CD4-positive, alpha-beta T cell (primary cell): ENCODE data around the gene LRRK1. TPM values are rescaled to one million over a fixed set of nuclear protein-coding genes. Genes with fewer than 3 reads are reported as not detected.

Experiments used
- ATAC-seq: fragments of 200-7000 bp; cut with Tn5 transposase; one replicate; pipeline ENCODE4 v1.10.0; 2022; ENCODE audit warnings: mild to moderate bottlenecking; ENCODE audit not compliant: poor library complexity
- CTCF ChIA-PET: fragments of 350-600 bp; sonication (Branson Sonifier 250); formaldehyde crosslinking; loops from one replicate; lab custom pipeline; 2021; ENCODE audit warnings: antibody characterized with exemption, inconsistent platforms; lab: Charles Lee
- POLR2A ChIA-PET: fragments of 350-600 bp; sonication (Branson Sonifier 250); formaldehyde crosslinking; loops from one replicate; lab custom pipeline; 2021; ENCODE audit warnings: antibody characterized with exemption, inconsistent platforms; lab: Charles Lee
- DNase-seq, 14 experiments: peaks; one replicate each; pipeline ENCODE4 v3.0.0-alpha.2; 2013 to 2020; ENCODE audit warnings: mixed read lengths in 2 of 14
- H3K27ac ChIP-seq, 2 donors: one replicate each; pipeline versions ENCODE4 v1.5.1 to v1.7.0; 2013; ENCODE audit warnings: low read length in 2 of 2, low read depth in 1 of 2, mild to moderate bottlenecking in 1 of 2
- H3K27me3 ChIP-seq, 2 experiments: 1 replicate in 1 of 2; 2 replicates in 1 of 2; pipeline versions ENCODE4 v1.6.1 to v1.7.0; 2013; ENCODE audit warnings: low read length in 2 of 2, control low read depth in 1 of 2, mild to moderate bottlenecking in 1 of 2, moderate library complexity in 1 of 2; ENCODE audit not compliant: insufficient read depth in 2 of 2, control insufficient read depth in 1 of 2
- H3K36me3 ChIP-seq: one replicate; pipeline ENCODE4 v1.6.1; 2013; ENCODE audit warnings: low read length, control low read depth; ENCODE audit not compliant: insufficient read depth
- H3K4me1 ChIP-seq: one replicate; pipeline ENCODE4 v1.6.1; 2013; ENCODE audit warnings: low read length, control low read depth; ENCODE audit not compliant: insufficient read depth
- H3K4me3 ChIP-seq: one replicate; pipeline ENCODE4 v1.5.1; 2013; ENCODE audit warnings: mild to moderate bottlenecking, low read length, moderate library complexity
- H3K9me3 ChIP-seq, 2 experiments: 1 replicate in 1 of 2; 2 replicates in 1 of 2; pipeline versions ENCODE4 v1.6.1 to v1.7.0; 2013; ENCODE audit warnings: low read length in 2 of 2, mild to moderate bottlenecking in 2 of 2, control low read depth in 1 of 2, moderate library complexity in 1 of 2; ENCODE audit not compliant: control insufficient read depth in 1 of 2, insufficient read depth in 1 of 2
- H3K27ac Mint-ChIP-seq: one replicate; pipeline ENCODE4 v1.8.0; 2020; ENCODE audit warnings: mixed read lengths
- H3K27me3 Mint-ChIP-seq: one replicate; pipeline ENCODE4 v1.8.0; 2021; ENCODE audit warnings: mixed read lengths
- H3K36me3 Mint-ChIP-seq: one replicate; pipeline ENCODE4 v1.8.0; 2021; ENCODE audit warnings: low read depth, mixed read lengths
- H3K4me1 Mint-ChIP-seq: one replicate; pipeline ENCODE4 v1.8.0; 2021; ENCODE audit warnings: low read depth, mixed read lengths
- H3K4me3 Mint-ChIP-seq: one replicate; pipeline ENCODE4 v1.8.0; 2020; ENCODE audit warnings: mild to moderate bottlenecking, mixed read lengths
- H3K9me3 Mint-ChIP-seq: one replicate; pipeline ENCODE4 v1.8.0; 2020; ENCODE audit warnings: mixed read lengths
- CTCF ChIP-seq: fragments of 200-600 bp; IDR thresholded peaks from one replicate; pipeline ENCODE4 v1.8.0; 2022; ENCODE audit warnings: antibody characterized with exemption, mild to moderate bottlenecking
- intact Hi-C, 2 experiments: fragments of 100-400 bp; cut with DNase I in 1 of 2; cut with micrococcal nuclease in 1 of 2; formaldehyde crosslinking; loops; one replicate each; pipeline versions ENCODE4 v1.15.1 to v1.9.0; 2023 to 2025; cut with DNase I, micrococcal nuclease
- total RNA-seq, 174 experiments: library from RNA in 2 of 174; stranded (reverse) in 2 of 174; gene quantifications; one replicate each; pipeline ENCODE4 v1.2.3 and lab custom pipeline; 2021 to 2026

Gene LRRK1
- total RNA-seq, 2 experiments from 2014 or later, result 0.60 to 0.73 TPM

GRCh38 chr15:101059381-101060341 lies 140.5 kb downstream of the LRRK1 start:
- no peaks in the 10 kb centered on the region for H3K36me3 Mint-ChIP-seq
- Histone ChIP-seq H3K4me1 (no peaks in the 10 kb centered on the region), H3K36me3 (no peaks in the 10 kb centered on the region), H3K9me3 (no peaks in the 10 kb centered on the region), H3K4me3 (no peak overlapping the region), H3K27me3 (no peaks in the 10 kb centered on the region), H3K27ac (no peak overlapping the region)
- ChIA-PET POLR2A (no interaction called here), CTCF (no interaction called here)
- H3K4me3 Mint-ChIP-seq, result no peak overlapping the region
- intact Hi-C loops, result no loop called here
- no peak overlapping the region for H3K27ac Mint-ChIP-seq
- no peaks in the 10 kb centered on the region for H3K4me1 Mint-ChIP-seq
- no peaks in the 10 kb centered on the region for H3K9me3 Mint-ChIP-seq
- TF ChIP-seq CTCF, result no peak
- ATAC-seq, result no peak
- DNase-seq, result no peak
- no peaks in the 10 kb centered on the region for H3K27me3 Mint-ChIP-seq

- ChIA-PET POLR2A (no interaction called here), CTCF (no interaction called here)
- H3K36me3 ChIP-seq, result no peaks in the 10 kb centered on the region
- no peak for ATAC-seq
- no peaks in the 10 kb centered on the region for H3K27me3 Mint-ChIP-seq
- H3K27ac Mint-ChIP-seq, result no peak overlapping the region
- no peak overlapping the region for H3K27ac ChIP-seq
- H3K36me3 Mint-ChIP-seq, result no peaks in the 10 kb centered on the region
- no peaks in the 10 kb centered on the region for H3K4me1 Mint-ChIP-seq
- intact Hi-C loops, result no loop called here
- no peaks in the 10 kb centered on the region for H3K27me3 ChIP-seq
- H3K9me3 ChIP-seq, result no peaks in the 10 kb centered on the region
- TF ChIP-seq CTCF, result no peak
- no peaks in the 10 kb centered on the region for H3K4me1 ChIP-seq
- no peak overlapping the region for H3K4me3 ChIP-seq
- DNase-seq, result no peak
- no peaks in the 10 kb centered on the region for H3K9me3 Mint-ChIP-seq
- no peak overlapping the region for H3K4me3 Mint-ChIP-seq
Observed at GRCh38 chr15:101060576-101061551, 141.7 kb downstream of the LRRK1 start.

- Histone ChIP-seq H3K9me3 (no peaks in the 10 kb centered on the region), H3K27me3 (no peaks in the 10 kb centered on the region), H3K36me3 (no peaks in the 10 kb centered on the region), H3K27ac (no peak overlapping the region), H3K4me3 (no peak overlapping the region), H3K4me1 (no peaks in the 10 kb centered on the region)
- intact Hi-C loops, result no loop called here
- Mint-ChIP-seq H3K36me3 (no peaks in the 10 kb centered on the region), H3K27me3 (no peaks in the 10 kb centered on the region), H3K27ac (no peak overlapping the region), H3K4me3 (no peak overlapping the region), H3K9me3 (no peaks in the 10 kb centered on the region), H3K4me1 (no peaks in the 10 kb centered on the region)
- no peak for DNase-seq
- no peak for TF ChIP-seq CTCF
- no peak for ATAC-seq
- CTCF ChIA-PET, result no interaction called here
- POLR2A ChIA-PET, result no interaction called here
Observed at GRCh38 chr15:101062063-101062462, 142.9 kb downstream of the LRRK1 start.
